WTC11 (cell line): Measurements from ENCODE around the gene DSC2.
"Not testable (repeated sequence)": the region's sequence is repeated elsewhere in the genome, so short reads cannot be mapped to it uniquely, and the experiment has no call there.

Source experiments
- CTCF ChIP-seq: fragments of 200-600 bp; IDR thresholded peaks from 2 replicates; pipeline ENCODE4 v1.8.0; 2022; ENCODE audit warnings: antibody characterized with exemption
- E2F4 ChIP-seq: sonication (generic); formaldehyde crosslinking; IDR thresholded peaks from 2 replicates; pipeline ENCODE4 v1.8.1; 2022; ENCODE audit warnings: low read depth, mild to moderate bottlenecking, moderate library complexity, missing genetic modification reagents, borderline replicate concordance
- ELF4 ChIP-seq: sonication (generic); formaldehyde crosslinking; IDR thresholded peaks from 2 replicates; pipeline ENCODE4 v1.8.1; 2022; ENCODE audit warnings: low read depth, mild to moderate bottlenecking, moderate library complexity, missing genetic modification reagents
- FOXJ3 ChIP-seq: sonication (generic); formaldehyde crosslinking; IDR thresholded peaks from 2 replicates; pipeline ENCODE4 v1.9.0; 2021; ENCODE audit warnings: missing genetic modification reagents, mild to moderate bottlenecking, borderline replicate concordance
- NFE2L1 ChIP-seq: sonication (generic); formaldehyde crosslinking; IDR thresholded peaks from 2 replicates; pipeline ENCODE4 v1.8.1; 2023; ENCODE audit warnings: missing genetic modification reagents
- NFYB ChIP-seq: sonication (generic); formaldehyde crosslinking; conservative IDR thresholded peaks from 2 replicates; pipeline ENCODE4 v1.8.0; 2022; ENCODE audit warnings: low read depth, missing genetic modification reagents
- NR1H2 ChIP-seq: sonication (generic); formaldehyde crosslinking; IDR thresholded peaks from 2 replicates; pipeline ENCODE4 v1.9.0; 2021; ENCODE audit warnings: mild to moderate bottlenecking, moderate library complexity, missing genetic modification reagents
- TEAD1 ChIP-seq: sonication (generic); formaldehyde crosslinking; IDR thresholded peaks from 2 replicates; pipeline ENCODE4 v1.8.0; 2022; ENCODE audit warnings: mild to moderate bottlenecking, missing genetic modification reagents
- TEAD4 ChIP-seq: sonication (generic); formaldehyde crosslinking; IDR thresholded peaks from 2 replicates; pipeline ENCODE4 v1.8.0; 2022; ENCODE audit warnings: mild to moderate bottlenecking, missing genetic modification reagents
- ZNF121 ChIP-seq: sonication (generic); formaldehyde crosslinking; IDR thresholded peaks from 2 replicates; pipeline ENCODE4 v1.8.0; 2023; ENCODE audit warnings: missing genetic modification reagents
- TF ChIP-seq, protein P1 (sequence below): sonication (generic); formaldehyde crosslinking; IDR thresholded peaks from 2 replicates; pipeline ENCODE4 v1.8.0; 2022; ENCODE audit warnings: mild to moderate bottlenecking, missing genetic modification reagents
- TF ChIP-seq, protein P2 (sequence below): sonication (generic); formaldehyde crosslinking; IDR thresholded peaks from 2 replicates; pipeline ENCODE4 v1.8.1; 2023; ENCODE audit warnings: mild to moderate bottlenecking, missing genetic modification reagents, borderline replicate concordance

DNA sequence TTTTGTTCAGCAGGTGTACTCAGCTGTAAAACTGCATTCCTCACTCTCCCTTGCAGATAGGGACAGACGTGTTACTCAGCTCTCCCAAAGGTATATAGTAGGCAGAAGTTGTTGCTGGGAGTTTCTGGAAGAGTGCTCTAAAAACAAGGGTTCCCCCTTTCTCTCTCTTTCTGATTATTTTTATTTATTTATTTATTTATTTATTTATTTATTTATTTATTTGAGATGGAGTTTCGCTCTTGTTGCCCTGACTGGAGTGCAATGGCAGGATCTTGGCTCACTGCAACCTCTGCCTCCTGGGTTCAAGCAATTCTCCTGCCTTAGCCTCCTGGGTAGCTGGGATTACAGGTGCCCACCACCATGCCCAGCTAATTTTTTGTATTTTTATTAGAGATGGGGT, 20.9 kb upstream of the DSC2 start:
- not testable (repeated sequence) for TF ChIP-seq TEAD4; ZNF121 (CRISPR knock-in tag); TEAD1; CTCF; NFYB (CRISPR knock-in tag); NR1H2 (CRISPR knock-in tag); FOXJ3 (CRISPR knock-in tag); ELF4 (CRISPR knock-in tag); E2F4 (CRISPR knock-in tag); NFE2L1 (CRISPR knock-in tag)
- TF ChIP-seq, protein P1, sequence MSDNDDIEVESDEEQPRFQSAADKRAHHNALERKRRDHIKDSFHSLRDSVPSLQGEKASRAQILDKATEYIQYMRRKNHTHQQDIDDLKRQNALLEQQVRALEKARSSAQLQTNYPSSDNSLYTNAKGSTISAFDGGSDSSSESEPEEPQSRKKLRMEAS, result not testable (repeated sequence)
- TF ChIP-seq, protein P2, sequence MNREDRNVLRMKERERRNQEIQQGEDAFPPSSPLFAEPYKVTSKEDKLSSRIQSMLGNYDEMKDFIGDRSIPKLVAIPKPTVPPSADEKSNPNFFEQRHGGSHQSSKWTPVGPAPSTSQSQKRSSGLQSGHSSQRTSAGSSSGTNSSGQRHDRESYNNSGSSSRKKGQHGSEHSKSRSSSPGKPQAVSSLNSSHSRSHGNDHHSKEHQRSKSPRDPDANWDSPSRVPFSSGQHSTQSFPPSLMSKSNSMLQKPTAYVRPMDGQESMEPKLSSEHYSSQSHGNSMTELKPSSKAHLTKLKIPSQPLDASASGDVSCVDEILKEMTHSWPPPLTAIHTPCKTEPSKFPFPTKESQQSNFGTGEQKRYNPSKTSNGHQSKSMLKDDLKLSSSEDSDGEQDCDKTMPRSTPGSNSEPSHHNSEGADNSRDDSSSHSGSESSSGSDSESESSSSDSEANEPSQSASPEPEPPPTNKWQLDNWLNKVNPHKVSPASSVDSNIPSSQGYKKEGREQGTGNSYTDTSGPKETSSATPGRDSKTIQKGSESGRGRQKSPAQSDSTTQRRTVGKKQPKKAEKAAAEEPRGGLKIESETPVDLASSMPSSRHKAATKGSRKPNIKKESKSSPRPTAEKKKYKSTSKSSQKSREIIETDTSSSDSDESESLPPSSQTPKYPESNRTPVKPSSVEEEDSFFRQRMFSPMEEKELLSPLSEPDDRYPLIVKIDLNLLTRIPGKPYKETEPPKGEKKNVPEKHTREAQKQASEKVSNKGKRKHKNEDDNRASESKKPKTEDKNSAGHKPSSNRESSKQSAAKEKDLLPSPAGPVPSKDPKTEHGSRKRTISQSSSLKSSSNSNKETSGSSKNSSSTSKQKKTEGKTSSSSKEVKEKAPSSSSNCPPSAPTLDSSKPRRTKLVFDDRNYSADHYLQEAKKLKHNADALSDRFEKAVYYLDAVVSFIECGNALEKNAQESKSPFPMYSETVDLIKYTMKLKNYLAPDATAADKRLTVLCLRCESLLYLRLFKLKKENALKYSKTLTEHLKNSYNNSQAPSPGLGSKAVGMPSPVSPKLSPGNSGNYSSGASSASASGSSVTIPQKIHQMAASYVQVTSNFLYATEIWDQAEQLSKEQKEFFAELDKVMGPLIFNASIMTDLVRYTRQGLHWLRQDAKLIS (CRISPR knock-in tag), result not testable (repeated sequence)
